ENCODE measurements around the gene BCL11B. TPM values are rescaled to one million over a fixed set of nuclear protein-coding genes. Genes with fewer than 3 reads are reported as not detected.

Gene BCL11B
- total and polyA plus RNA-seq, 11 donors: 0.04 to 2.1 (median 0.15) TPM; not detected in 3

- intact Hi-C loops (cut with DNase I): no loop called here
- peaks cover 0 to 28% (median 0%) of the 10 kb centered on the region in 9 donors for H3K27me3 ChIP-seq
- no peaks in the 10 kb centered on the region for H3K9me3 ChIP-seq
- 91 to 93% (median 91%) methylated on average over 11 to 12 of the region's 12 CpGs for WGBS, 4 donors
- ATAC-seq (no peak), DNase-seq (no peak)
- no peak overlapping the region for H3K27ac ChIP-seq
- TF ChIP-seq CTCF (IDR thresholded peaks at IDR 0.05): no peak
- no peak for TF ChIP-seq POLR2A (IDR thresholded peaks at IDR 0.05)
- peaks cover 0 to 8% (median 0%) of the 10 kb centered on the region in 12 donors for H3K4me1 ChIP-seq
- no peaks in the 10 kb centered on the region for H3K36me3 ChIP-seq
- no peak overlapping the region for H3K4me3 ChIP-seq
Observed at GRCh38 chr14:99183311-99183710, 88.7 kb downstream of the BCL11B start.

- Histone ChIP-seq H3K4me1 (peaks cover 0 to 8% (median 0%) of the 10 kb centered on the region in 12 donors), H3K4me3 (no peak overlapping the region), H3K36me3 (no peaks in the 10 kb centered on the region), H3K27me3 (peaks cover 0 to 28% (median 0%) of the 10 kb centered on the region in 9 donors), H3K27ac (no peak overlapping the region), H3K9me3 (no peaks in the 10 kb centered on the region)
- WGBS, 4 donors: 81 to 93% (median 88%) methylated on average over 6 of the region's 6 CpGs
- intact Hi-C loops (cut with DNase I): no loop called here
- no peak for DNase-seq
- no peak for ATAC-seq
- TF ChIP-seq CTCF (IDR thresholded peaks at IDR 0.05) (no peak), POLR2A (IDR thresholded peaks at IDR 0.05) (no peak)
Observed at GRCh38 chr14:99182548-99183250, 89.3 kb downstream of the BCL11B start.

DNA sequence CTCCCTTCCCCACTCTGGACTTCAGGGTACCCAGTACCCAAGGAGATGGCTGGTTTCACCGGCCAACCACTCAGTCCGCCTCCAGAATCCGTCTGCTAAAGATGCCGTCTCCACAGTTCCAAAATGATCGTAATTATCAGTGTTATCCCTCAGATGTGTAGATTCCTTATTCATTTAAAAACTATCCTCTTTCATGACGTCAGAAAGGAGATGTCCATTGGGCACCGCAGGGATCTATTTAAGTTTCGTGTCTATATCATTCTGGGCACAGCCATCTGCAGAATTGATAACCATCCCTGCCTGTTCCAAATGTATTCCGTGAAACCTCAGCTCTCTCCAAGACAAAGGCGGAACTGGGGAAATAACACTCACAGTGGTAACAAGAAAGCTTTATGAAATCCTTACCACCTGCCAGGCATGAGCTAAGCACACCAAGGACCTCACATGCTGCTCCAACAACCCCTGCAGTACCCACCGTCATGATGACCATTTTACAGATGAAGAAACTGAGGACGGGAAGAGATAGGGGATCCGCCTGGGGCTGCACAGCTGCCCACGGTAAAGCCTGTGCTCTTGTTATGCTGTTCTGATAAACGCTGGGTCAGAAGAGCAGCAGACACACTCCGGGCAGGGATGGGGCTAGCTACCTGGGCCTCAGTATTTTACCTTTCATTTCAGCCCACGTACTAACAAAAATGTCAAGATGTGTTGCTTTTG, 90.0 kb downstream of the BCL11B start:
- H3K27me3 ChIP-seq: peaks cover 0 to 28% (median 0%) of the 10 kb centered on the region in 9 donors
- TF ChIP-seq CTCF (IDR thresholded peaks at IDR 0.05): no peak
- no peak for TF ChIP-seq POLR2A (IDR thresholded peaks at IDR 0.05)
- ATAC-seq: no peak
- intact Hi-C loops (cut with DNase I): no loop called here
- no peak overlapping the region for H3K27ac ChIP-seq
- H3K4me1 ChIP-seq: peaks cover 0 to 8% (median 0%) of the 10 kb centered on the region in 12 donors
- H3K9me3 ChIP-seq: no peaks in the 10 kb centered on the region
- H3K36me3 ChIP-seq: no peaks in the 10 kb centered on the region
- no peak overlapping the region for H3K4me3 ChIP-seq
- DNase-seq: no peak
- 86 to 92% (median 88%) methylated on average over 17 of the region's 17 CpGs for WGBS, 4 donors

GRCh38 chr14:99181241-99181640, 90.8 kb downstream of the BCL11B start:
- H3K4me3 ChIP-seq: no peak overlapping the region
- 73 to 83% (median 79%) methylated on average over 9 to 11 of the region's 11 CpGs for WGBS, 4 donors
- no peak overlapping the region for H3K27ac ChIP-seq
- H3K4me1 ChIP-seq: peaks cover 0 to 8% (median 0%) of the 10 kb centered on the region in 12 donors
- H3K36me3 ChIP-seq: no peaks in the 10 kb centered on the region
- DNase-seq (no peak), ATAC-seq (no peak)
- peaks cover 0 to 23% (median 0%) of the 10 kb centered on the region in 9 donors for H3K27me3 ChIP-seq
- intact Hi-C loops (cut with DNase I): no loop called here
- no peak for TF ChIP-seq CTCF (IDR thresholded peaks at IDR 0.05)
- no peak for TF ChIP-seq POLR2A (IDR thresholded peaks at IDR 0.05)
- no peaks in the 10 kb centered on the region for H3K9me3 ChIP-seq
